ENCODE measurements around the gene GRIA1.

- no peak for TF ChIP-seq CTCF (IDR thresholded peaks at IDR 0.05)
- no peak for TF ChIP-seq POLR2AphosphoS5 (IDR thresholded peaks at IDR 0.05)
- no peak for TF ChIP-seq POLR2A (IDR thresholded peaks at IDR 0.05)
Observed at GRCh38 chr5:153809166-153809565, 318.7 kb downstream of the GRIA1 start.

Data from breast epithelium (tissue), 3 donors.